GM19035 (cell line): ENCODE measurements around the gene HEMK1.

Source experiments
- ATAC-seq: cut with Tn5 transposase; IDR thresholded peaks from one replicate; pipeline ENCODE4 v1.9.1; 2021; ENCODE audit not compliant: unreplicated experiment

The HEMK1 gene

DNA sequence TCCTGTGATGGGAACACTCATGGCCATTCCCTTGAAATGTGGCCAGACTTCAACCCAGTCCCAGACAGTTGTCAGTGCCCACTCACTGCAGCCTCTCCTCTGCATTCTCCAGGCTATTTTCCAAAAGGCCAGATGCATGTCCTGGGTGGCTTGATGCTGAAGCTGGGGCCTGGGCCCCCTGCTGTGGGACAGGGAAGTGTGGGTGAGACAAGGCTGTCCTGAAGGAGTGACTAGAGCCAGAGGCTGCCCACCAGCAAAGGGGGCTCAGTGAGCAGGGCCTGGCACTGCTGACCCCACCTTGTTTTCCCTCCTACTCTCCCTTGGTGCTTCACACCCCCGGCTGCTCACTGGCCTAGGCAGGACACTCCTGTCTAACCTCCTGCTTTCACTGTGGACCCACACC is 30.4 kb downstream of the HEMK1 start:
- no peak for ATAC-seq

DNA sequence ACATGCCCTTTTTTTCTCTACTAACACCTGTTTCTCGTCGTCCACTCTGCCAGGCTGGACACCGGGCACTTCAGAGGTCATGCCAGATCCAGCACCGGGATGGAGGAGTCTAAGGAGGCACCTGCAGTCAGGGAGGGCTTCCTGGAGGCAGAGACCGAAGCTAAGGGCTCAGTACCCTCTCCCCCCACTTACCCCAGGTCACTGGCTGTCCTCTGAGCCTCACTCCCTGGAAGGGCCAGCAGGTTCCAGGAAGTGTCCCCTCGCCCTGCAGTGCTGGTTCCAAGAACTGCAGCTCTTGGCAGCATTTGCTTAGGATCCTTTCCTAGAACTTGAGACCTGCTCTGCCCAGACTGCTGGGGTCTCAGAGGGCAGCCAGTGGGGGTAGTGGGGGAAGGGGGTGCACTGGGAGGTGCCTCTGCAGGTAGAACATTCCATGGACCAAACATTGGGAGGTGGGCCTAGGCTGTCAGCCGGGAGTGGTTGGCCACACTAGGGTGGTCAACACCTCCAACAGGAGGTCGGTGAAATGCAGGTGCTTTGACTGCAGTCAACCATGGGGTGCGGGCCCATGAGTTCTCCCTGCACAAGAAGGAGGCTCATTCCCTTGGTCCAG is 30.9 kb downstream of the HEMK1 start:
- ATAC-seq: no peak

DNA sequence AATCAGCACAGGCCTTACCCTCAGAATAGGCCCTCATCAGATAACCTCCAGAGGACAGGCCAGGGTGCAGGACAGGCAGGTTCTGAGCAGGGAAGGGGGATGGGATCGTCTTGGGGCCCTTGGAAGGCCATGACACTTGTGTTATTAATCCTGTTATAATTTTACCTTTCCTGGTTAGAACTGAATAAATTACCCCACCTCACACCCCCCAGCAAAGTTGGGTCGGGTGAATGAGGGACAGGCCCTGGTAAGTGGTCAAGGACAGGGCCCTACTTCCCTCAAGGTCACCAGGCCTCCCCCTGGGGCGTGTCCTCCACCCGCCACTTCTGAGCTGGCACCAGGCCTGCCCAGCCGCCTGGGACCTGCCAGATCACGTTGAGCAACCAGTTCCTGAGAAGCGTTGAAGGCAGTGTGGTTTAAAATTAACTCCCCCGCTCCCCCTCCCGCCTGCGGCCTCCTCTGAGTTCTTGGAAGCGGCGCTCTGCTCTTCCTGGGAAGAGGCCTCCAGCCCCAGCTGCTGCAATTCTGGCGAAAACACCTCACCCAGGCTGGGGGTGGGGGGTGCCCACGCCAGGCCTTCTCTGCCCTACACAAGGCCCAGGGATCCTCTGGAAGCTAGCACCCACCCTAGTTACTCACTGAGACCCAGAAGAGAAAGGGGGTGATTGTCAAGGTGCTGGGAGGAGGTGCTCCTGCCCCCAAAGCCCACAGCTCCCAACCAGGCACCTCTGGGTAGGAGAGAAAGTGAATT is 31.7 kb downstream of the HEMK1 start:
- ATAC-seq: no peak

DNA sequence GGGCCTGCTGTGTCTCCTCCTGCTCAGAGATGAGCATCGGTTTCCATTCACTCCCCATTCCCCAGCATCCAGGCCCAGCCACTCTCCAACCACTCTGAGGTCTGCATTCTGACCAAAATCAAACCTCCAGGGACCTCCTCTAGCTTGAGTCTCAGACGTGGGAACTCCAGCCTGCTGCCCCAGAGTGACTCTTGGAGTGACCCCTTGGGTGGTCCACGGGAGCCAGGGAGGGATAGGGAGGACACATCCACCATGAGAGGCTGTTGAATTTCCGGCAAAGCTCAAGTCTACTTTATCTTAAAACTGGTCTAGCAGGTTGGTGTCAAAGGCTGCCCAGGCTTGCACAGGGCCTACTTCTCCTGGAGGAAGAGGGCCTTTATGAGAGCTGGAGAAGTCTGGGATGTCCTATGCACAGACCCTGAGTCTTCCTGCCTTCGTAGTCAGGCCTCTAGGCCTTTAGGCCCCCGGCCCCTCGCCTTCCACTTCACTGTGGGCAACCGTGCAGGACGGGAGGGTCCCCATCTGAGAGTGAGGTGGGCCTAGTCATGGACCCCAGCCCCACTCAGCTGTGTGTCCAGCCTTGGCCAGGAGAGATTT is 33.4 kb downstream of the HEMK1 start:
- no peak for ATAC-seq

DNA sequence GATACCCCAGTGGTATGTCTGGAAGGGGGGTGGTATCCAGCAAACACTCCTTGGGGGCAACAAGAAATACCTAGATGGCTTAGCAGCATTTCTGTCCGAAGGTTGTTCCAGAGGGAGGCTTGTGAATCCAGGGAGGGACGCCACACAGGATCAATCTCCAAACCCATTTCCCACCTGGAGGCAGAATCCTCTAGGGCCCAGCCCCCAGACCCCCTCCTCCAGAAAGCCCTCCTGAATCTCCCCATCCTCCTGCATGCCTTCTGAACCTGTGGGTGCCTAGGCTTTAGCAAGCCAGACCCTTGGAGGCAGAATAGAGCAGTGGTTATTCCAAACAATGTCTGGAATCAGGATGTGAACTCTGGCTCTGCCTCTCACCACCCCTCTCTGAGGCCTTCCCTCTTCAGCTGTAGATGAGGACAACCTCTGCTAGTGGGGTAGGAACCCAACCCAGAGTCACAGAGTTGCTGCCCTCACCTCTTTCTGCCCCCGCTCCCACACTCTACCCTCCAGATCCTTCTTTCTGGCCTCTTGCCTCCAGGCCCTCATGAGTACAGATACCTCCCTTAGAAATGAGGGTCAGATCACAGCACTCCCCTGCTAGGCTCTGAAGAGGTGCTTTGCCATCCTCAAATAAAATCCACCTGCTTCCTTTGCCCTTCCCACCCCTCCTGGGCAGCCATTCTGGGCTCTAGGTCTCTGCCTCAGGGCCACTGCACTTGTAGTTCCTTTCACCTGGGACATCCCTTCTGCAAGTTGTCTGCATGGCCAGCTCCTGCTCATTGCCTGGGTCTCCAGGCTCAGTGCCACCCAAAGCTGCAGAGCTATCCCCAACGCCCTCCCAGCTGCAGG is 34.2 kb downstream of the HEMK1 start:
- ATAC-seq: no peak

DNA sequence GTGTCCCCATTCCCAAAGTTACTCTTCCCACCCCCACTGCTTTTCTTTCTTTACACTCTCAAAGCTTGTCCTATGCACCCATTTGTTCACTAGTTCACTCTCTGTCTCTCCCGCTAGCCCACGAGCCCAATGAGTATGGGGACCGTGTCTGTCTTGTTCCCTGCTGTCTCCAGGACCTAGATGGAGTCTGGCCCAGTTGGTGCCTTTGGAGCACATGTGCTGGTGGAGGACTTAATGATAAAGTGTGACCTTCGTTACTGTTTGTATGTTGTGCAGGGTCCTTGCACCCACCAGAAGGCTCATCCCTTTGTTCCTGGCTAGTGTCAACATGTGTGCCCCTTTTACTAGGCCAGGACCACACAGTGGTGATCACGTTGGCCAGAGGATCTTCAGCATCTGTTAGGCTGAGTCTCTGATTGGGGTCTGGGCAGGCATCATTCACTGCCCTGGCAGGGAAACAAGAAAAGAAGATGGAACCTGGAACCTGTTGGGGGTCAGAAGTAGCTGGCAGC is 34.8 kb downstream of the HEMK1 start:
- no peak for ATAC-seq

DNA sequence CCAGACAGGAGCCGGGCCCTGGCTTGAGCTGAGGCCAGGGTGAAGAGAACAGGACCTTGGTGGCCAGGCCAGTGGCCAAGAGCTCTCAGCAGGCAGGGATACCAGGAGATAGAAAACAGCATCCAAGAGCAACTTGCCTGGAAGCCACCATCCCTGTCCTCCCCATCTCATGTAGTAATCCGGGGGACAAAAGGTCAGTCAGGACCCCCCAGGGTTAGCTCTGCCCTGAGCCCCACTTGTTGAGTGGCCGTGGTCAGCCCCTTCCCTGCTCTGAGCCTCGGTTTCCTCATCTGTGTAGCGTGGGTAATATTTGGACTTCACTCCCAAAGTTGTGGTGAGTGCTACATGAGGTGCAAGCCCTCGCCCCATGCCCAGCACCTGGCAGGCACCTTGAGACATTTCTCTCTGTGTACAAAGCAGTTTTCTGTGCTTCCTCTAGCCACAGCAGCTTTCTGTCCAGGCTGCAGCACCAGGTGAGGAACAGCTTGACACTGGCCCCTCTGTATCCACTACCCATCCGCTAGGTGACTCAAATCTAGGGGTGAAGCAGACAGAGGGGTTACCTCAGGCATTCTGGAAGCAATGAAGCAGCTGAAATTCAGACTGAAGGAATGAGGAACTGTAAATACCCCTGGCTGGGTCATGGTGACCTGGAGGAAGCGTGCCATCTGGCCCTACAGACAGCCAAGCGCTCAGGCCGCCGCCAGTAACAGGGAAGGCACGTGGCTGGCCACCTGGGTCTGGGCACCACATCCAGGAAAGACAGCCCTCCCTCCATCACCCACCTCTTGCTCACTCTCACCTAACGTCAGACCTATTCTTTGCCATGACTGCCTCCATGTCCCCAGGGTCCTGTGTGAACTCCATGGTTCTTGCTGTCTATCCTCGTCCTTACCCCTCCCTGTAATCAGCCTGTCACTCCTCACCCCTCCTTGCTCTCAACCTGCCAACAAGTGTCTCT is 35.6 kb downstream of the HEMK1 start:
- ATAC-seq: no peak

DNA sequence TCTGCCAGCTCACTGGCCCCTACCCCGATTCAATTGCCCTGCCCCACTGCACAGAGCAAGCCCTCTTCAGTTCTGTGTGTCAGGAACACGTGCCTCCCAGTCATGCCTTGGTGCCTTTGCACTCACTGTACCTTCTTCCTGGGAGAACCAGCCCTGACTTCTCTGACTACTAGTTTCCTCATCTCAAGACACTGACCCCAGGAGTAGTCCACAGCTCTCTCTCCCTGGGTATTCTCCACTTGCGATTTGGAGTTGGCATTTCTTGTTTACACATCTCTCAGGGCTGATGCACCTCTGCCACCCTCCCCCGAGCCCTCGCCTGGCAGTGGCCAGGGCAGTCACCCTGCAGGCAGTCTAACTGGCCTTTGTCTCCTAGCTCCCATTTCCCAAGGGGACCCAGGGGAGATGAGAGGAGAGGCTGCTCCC is 36.6 kb downstream of the HEMK1 start:
- no peak for ATAC-seq

DNA sequence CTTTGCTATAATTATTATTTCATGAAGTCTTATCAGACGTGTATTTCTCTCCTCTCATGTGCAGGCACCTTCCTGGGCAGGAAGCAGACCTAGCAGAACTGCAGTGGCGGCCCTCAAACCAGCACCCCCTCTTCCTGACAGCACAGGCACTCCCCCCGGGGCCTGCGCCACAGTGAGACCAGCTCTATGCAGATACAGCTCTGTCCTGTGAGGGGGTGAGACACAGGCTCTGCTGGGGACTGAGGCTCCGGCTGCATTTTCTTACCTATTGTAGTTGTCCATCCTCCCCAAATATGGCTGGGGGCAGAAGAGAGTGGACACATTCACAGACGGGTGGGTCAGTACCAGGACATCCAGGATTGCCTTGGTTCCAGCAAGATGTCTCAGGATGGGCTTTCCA is 37.3 kb downstream of the HEMK1 start:
- ATAC-seq: no peak

DNA sequence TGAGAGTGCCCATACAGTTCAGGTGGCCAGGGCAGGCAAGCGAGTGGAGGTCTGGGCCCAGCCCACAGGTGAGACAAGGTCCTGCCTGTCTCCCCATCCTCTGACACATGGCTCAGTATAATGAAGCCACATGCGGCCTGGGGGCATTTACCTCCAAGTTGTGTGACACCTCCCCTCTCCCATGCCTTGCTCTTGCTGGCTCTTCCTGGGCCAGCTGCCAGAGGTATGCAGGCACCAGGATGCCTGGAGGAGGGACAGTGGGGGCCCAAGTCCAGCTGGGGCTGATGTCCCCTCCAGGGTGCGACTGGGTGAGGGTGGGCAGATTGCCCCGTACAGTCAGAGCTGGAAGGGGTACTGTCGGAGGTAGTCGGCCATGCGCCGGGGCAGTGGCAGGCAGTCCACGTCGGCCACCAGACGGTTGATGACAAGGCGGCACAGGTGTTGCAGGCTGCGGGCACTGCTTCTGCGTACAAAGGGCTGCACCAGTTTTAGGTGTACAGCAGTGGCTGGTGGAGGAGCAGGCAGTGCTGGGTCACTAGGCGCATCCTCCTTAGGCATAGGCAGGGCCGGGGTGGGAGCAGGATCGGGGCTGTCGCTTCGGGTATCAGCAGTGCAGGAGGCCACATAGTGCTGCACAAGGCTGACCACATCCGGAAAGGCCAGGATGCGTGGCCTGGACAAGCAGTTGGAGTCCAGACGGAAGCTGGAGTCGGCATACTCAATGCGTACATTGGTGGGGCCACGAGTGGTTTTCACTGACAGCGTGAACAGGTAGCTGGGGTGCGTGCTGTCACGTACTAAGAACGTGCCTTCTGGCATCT is 38.2 kb downstream of the HEMK1 start:
- no peak for ATAC-seq

DNA sequence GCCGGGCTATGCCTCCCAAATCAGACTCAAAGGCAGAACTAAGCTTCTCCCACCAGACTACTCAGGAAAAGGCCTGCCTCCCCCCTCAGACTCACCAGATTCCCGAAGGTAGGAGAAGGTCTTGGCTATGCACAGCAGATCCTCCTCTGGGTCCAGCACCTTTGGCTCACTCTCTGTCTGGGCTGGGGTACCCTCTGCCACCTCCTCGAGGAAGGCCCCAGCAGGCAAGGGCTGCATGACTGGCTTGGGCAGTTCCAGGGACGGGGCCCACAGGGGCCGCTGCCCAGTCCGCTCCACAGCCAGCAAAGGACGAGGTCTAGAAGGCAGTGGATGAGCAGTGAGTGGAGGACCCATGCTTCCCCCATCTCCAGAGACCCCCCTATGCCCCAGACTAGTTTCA is 39.0 kb downstream of the HEMK1 start:
- ATAC-seq: no peak

DNA sequence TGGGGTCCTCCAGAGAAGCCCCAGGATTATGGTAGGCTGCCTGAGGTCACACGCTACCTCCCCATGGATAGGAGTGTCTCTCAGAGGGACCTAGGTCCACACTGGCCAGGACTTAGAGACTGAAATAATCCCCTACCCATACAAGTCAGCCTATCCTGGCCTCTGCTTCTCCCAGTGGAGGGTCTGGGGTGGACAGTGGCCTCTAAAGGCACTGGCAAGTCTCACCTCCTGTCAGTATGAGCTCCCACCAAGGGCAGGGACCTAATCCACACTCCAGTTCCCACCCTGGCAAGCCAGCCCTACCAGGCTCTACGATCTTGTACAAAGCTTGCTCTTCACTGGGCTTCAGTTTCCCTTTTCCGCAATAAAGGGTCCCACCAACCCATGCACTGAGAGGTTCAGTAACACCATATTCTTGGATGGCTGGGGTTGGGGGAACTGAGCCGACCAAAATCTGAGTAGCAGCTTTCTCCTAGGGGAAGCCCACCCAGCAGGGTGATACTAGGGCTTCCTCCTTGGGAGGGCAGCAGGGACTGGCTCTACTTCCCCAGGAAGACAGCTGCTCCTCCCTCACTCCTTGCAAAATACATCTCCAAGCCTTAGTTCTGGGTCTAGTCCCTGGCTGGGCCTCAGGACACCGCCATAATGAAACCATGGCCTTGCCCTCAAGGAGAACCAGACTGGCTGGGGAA is 39.9 kb downstream of the HEMK1 start:
- no peak for ATAC-seq

DNA sequence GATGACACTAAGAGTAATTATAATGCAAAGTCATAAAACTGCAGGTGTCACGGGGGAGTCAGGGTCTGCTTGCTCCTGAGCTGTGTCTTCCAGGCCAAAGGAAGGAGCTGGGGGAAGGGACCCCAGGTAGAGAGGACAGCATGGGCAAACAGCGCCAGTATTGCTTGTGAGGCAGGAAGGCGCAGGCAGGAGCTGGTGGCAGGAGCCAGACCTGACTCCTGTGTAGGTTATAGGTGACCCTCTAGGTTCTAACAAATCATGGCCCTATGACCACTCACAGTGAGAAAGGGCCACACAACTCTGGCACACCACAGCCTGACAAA is 40.4 kb downstream of the HEMK1 start:
- ATAC-seq: no peak

DNA sequence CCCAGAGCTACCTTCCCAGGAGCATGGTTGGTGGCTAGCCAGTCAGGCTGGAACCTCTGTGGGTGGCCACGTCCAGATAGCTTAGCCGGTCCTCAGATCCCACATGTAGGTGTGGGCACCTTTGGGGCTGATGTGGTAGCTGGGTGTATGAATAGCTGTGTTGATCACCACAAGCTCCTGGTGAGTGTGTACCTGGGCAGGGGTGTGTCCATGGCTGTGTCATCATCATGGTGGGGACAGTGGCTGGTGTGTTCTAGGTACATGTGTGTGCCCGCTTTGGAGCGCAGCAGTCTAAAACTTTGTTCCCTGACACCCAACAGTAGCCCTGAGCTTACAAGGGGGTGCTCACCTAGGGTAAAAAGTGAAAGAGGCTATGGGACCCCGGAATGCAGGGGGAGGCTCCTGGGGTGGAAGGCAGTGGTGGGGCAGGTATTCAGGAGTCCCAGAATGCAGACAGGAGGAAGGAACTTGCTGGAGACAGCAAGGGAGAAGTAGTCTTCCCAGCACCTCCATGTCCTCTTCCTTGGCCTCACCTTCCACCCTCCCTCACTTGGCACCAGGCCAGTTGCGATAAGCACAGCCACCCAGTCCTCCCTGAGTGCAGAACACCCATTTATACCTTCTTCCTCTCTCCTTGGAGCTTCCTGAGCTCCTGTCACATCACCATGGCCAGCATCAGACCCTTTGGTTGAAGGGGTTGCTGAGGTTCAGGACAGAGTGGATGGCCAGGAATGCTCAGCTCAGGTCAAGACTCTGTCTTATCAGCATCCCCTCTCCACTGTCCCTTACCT is 41.1 kb downstream of the HEMK1 start:
- ATAC-seq: no peak

DNA sequence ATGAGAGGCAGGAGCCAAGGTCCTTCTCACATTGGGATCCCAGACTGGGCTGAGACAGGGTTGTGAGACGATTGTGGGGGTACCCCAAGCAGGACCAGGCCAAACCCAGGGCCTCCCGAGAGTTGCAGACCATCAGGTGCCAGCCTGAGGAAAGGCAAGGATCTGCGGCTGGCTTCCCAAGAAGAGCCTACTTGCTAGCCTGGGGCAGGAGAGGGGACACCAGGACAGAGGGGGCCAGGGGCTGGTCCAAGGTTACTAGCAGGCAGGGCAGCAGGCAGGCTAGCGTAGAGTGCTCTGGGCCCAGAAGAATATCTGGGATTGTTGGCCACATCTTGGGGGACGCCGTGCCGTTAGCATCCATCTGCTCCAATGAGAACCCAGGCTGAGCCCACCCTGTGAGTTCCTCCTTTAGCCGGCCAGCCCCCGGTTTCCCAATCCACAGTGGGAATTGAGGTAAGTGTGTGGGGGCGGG is 41.7 kb downstream of the HEMK1 start:
- ATAC-seq: no peak

DNA sequence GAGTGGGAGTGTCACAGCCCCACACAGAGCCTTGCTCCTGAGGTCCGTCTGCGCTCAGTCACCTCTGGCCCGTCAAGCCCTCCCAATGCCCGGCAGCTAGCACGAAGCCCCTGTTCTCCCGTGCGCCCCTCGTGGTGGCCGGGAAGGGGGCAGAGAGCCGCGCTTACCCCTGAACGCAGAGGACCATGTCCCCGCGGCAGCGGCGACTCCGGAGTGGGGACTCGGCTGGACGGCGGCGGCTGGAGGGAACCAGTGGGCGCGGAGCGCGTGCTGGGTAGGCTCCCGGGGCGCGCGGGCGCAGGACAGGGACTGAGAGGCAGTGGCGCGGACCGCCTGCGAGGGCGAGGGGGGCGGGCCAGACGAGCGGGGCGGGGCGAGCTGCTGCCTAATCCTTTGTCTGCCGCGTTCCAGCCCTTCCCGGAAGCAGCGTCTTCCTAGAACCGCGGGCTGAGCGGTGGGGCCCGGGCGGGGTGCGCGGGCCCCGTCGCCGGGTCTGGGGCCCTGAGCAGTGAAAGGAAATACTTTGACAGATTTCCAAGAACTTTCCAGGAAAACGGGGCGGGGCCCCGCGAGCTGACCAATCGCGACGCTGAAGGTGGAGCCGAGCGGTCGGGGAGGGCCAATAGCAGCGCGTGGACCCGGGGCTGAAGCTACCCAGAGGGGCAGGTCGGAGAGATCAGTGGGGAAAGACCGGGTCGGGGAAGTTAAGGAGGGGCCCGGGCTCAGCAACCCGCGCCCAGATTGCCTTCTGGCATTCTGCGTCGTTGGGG is 42.3 kb downstream of the HEMK1 start, which contains the start of gene CISH:
Gene CISH (minus strand): TSS at position 311 of the 770 bp plus-strand sequence. CDS start 124 bp downstream, at position 187.
- ATAC-seq: peak; percentile 76

DNA sequence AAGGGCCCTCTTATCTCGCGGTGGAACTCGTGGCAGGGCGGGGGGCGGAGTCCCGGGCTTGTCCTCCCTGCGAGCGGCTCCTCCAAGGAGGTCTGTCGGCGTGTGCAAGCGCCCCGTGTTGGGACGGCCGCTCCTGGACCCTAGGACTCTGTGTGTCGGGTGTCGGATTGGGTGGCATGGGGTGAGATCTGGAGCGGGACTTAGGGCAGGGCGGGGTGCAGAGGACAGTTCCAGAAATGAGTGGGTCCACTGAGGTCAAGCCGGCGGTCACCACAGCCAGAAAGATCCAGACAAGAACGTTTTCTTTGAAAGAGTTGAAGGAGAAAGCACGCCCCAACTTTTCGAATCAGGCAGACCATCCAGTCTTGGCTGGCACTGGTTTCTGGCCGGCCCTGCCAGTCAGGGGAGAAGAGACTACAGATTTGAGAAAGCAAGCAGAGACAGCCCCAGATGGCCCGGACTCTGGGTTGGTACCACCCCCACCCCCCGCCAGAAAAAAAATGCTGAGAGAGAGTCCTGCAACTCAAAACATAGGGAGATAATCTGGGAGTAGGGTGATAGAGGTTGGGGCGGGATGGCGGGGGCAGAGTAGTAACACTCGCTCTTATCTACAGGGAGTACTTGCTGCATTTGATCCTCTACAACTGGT is 43.0 kb downstream of the HEMK1 start:
- no peak for ATAC-seq
